Measurements from ENCODE around the gene UGGT2. TPM values are rescaled to one million over a fixed set of nuclear protein-coding genes. Genes with fewer than 3 reads are reported as not detected.
A peak's percentile ranks its signal among the peaks of the same experiment; 100 is the strongest.

UGGT2 gene
- total and polyA plus RNA-seq, 9 of the 15 experiments (the other 6 are each of a cell fraction or from before 2014, with no cell fraction given): 3.5 to 24.5 (median 18.3) TPM

GRCh38 chr13:95956589-95957148, 96.5 kb downstream of the UGGT2 start (continued):
- TF ChIP-seq SIN3A (IDR thresholded peaks at IDR 0.05; ENCODE audit: borderline replicate concordance in 2 of 2, control insufficient read depth in 1 of 2, low read depth in 2 of 2, low read length in 2 of 2): no peak
- TF ChIP-seq EWSR1 (IDR thresholded peaks at IDR 0.05; ENCODE audit: borderline replicate concordance, low read depth, partially characterized antibody): no peak
- no peak for TF ChIP-seq KDM1A (IDR thresholded peaks at IDR 0.05)
- no peak for TF ChIP-seq CAMTA2 (CRISPR knock-in tag; conservative IDR thresholded peaks at IDR 0.05)
- TF ChIP-seq NCOR1 (IDR thresholded peaks at IDR 0.05): no peak
- TF ChIP-seq ZNF274 (IDR thresholded peaks at IDR 0.05; ENCODE audit: borderline replicate concordance, low read depth, low read length): no peak
- no peak for TF ChIP-seq PHTF2 (CRISPR knock-in tag; IDR thresholded peaks at IDR 0.05)
- peak; percentile 8; the same call in 1 of the 2 replicates for TF ChIP-seq MECOM (CRISPR knock-in tag; IDR thresholded peaks at IDR 0.05)
- TF ChIP-seq ZNF512 (tag; IDR thresholded peaks at IDR 0.05): no peak
- TF ChIP-seq NR3C1 (CRISPR knock-in tag; IDR thresholded peaks at IDR 0.05): no peak
- TF ChIP-seq DLX4 (CRISPR knock-in tag; IDR thresholded peaks at IDR 0.05): no peak
- no peak for TF ChIP-seq ZFPM2 (CRISPR knock-in tag; IDR thresholded peaks at IDR 0.05)
- no peak for TF ChIP-seq KLF6 (CRISPR knock-in tag; IDR thresholded peaks at IDR 0.05; ENCODE audit: borderline replicate concordance)
- TF ChIP-seq SRSF7 (optimal IDR thresholded peaks at IDR 0.05; ENCODE audit: low read depth, low read length): no peak
- no peak for TF ChIP-seq POLR3A (IDR thresholded peaks at IDR 0.05; ENCODE audit: borderline replicate concordance, extremely low read depth, insufficient read depth, insufficient read length)
- TF ChIP-seq SOX6 (IDR thresholded peaks at IDR 0.05): peak; percentile 37; the same call in 1 of the 2 replicates
- no peak for TF ChIP-seq ZNF583 (CRISPR knock-in tag; IDR thresholded peaks at IDR 0.05)
- no peak for TF ChIP-seq PCBP1 (IDR thresholded peaks at IDR 0.05; ENCODE audit: low read depth, low read length, poor library complexity, severe bottlenecking)
- no peak for TF ChIP-seq MCM2 (IDR thresholded peaks at IDR 0.05; ENCODE audit: low read depth)
- TF ChIP-seq ZNF518B (CRISPR knock-in tag; IDR thresholded peaks at IDR 0.05): no peak
- TF ChIP-seq DPF2 (IDR thresholded peaks at IDR 0.05): no peak
- peak; percentile 73 to 89; a peak in 3 of 4 replicates for TF ChIP-seq TRIM24 (IDR thresholded peaks at IDR 0.05)
- TF ChIP-seq ZBTB33 (CRISPR knock-in tag; IDR thresholded peaks at IDR 0.05): no peak
